A673 (cell line): ENCODE results near the gene LRRC17. TPM values are rescaled to one million over a fixed set of nuclear protein-coding genes. Genes with fewer than 3 reads are reported as not detected.

Experiments used
- Bru-seq: library from RNA; stranded (reverse); fragments of 400-500 nt; gene quantifications from one replicate; lab custom pipeline; 2021; lab: Mats Ljungman, UMichigan
- BruChase-seq, 2 experiments: library from RNA; stranded (reverse); fragments of 400-500 nt; gene quantifications; one replicate each; lab custom pipeline; 2021; lab: Mats Ljungman, UMichigan
- BruUV-seq: library from RNA; stranded (reverse); fragments of 400-500 nt; replicated peaks from 2 replicates; lab custom pipeline; 2021; lab: Mats Ljungman, UMichigan
- CTCF ChIA-PET: fragments of 300-600 bp; sonication (Branson Sonifier 250); formaldehyde crosslinking; loops from one replicate; lab custom pipeline; 2022; ENCODE audit warnings: antibody characterized with exemption; lab: Charles Lee
- POLR2A ChIA-PET: fragments of 300-600 bp; sonication (Branson Sonifier 250); formaldehyde crosslinking; loops from one replicate; lab custom pipeline; 2022; ENCODE audit warnings: antibody characterized with exemption; ENCODE audit not compliant: low non-redundant PET; lab: Charles Lee
- DNase-seq: peaks from one replicate; pipeline ENCODE4 v3.0.0-alpha.2; 2015; ENCODE audit warnings: low spot score
- H3K27ac ChIP-seq: fragments of 200-600 bp; sonication (generic); 2 replicates; pipeline ENCODE4 v1.5.1; 2016; ENCODE audit warnings: mixed run types, low read depth, mild to moderate bottlenecking, mixed read lengths, antibody characterized with exemption, low read length; ENCODE audit not compliant: poor library complexity, severe bottlenecking
- H3K27me3 ChIP-seq: fragments of 200-600 bp; sonication (generic); replicated peaks from 2 replicates; pipeline ENCODE4 v1.6.1; 2017; ENCODE audit warnings: mixed run types, low read depth, mild to moderate bottlenecking, mixed read lengths, antibody characterized with exemption, low read length; ENCODE audit not compliant: insufficient read depth, poor library complexity
- H3K36me3 ChIP-seq: fragments of 200-600 bp; sonication (generic); 2 replicates; pipeline ENCODE4 v1.6.1; 2016; ENCODE audit warnings: mixed run types, mild to moderate bottlenecking, mixed read lengths, antibody characterized with exemption, low read length; ENCODE audit not compliant: insufficient read depth, poor library complexity, severe bottlenecking
- H3K4me1 ChIP-seq: fragments of 200-600 bp; sonication (generic); 2 replicates; pipeline ENCODE4 v1.6.1; 2017; ENCODE audit warnings: mixed run types, mild to moderate bottlenecking, mixed read lengths, antibody characterized with exemption, low read length; ENCODE audit not compliant: insufficient read depth, poor library complexity, severe bottlenecking
- H3K4me3 ChIP-seq: fragments of 200-600 bp; sonication (generic); 2 replicates; pipeline ENCODE4 v1.5.1; 2016; ENCODE audit warnings: low read depth, mixed run types, mild to moderate bottlenecking, mixed read lengths, low read length; ENCODE audit not compliant: poor library complexity, severe bottlenecking
- H3K9me3 ChIP-seq: fragments of 200-600 bp; sonication (generic); 2 replicates; pipeline ENCODE4 v1.6.1; 2016; ENCODE audit warnings: mixed run types, low read depth, mild to moderate bottlenecking, mixed read lengths, antibody characterized with exemption, low read length; ENCODE audit not compliant: poor library complexity, severe bottlenecking
- EZH2 ChIP-seq: fragments of 200-600 bp; sonication (generic); IDR thresholded peaks from 2 replicates; pipeline ENCODE4 v1.6.1; 2017; ENCODE audit warnings: borderline replicate concordance, low read depth, mild to moderate bottlenecking, mixed read lengths, antibody characterized with exemption, low read length; ENCODE audit not compliant: poor library complexity, severe bottlenecking
- intact Hi-C: fragments of 100-400 bp; cut with micrococcal nuclease; formaldehyde crosslinking; loops from one replicate; pipeline ENCODE4 v1.10.0; 2022; ENCODE audit not compliant: unreplicated experiment
- long read RNA-seq: library from polyadenylated mRNA; stranded (forward); transcript quantifications from one replicate; pipeline ENCODE4 v2.0.0, GENCODE V29; 2022
- total RNA-seq: library from RNA; stranded (reverse); gene quantifications from 2 replicates; pipeline ENCODE4 v1.2.3, GENCODE V29; 2021
- TF ChIP-seq, protein P1 (sequence below): fragments of 300-800, 200-600 bp; sonication (generic); conservative IDR thresholded peaks from 2 replicates; pipeline ENCODE4 v1.5.1; 2017; ENCODE audit warnings: low read depth, mild to moderate bottlenecking, antibody characterized with exemption, low read length, moderate library complexity, mixed read lengths

LRRC17 gene, protein sequence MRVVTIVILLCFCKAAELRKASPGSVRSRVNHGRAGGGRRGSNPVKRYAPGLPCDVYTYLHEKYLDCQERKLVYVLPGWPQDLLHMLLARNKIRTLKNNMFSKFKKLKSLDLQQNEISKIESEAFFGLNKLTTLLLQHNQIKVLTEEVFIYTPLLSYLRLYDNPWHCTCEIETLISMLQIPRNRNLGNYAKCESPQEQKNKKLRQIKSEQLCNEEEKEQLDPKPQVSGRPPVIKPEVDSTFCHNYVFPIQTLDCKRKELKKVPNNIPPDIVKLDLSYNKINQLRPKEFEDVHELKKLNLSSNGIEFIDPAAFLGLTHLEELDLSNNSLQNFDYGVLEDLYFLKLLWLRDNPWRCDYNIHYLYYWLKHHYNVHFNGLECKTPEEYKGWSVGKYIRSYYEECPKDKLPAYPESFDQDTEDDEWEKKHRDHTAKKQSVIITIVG
- total RNA-seq (9.2 and 10.0 TPM in 2 replicates), Bru-seq, nascent RNA (percentile 53 among the genes with signal in this experiment), BruChase-seq, experiment 1, labeled RNA remaining after a 2-hour chase (percentile 47 among the genes with signal in this experiment), BruChase-seq, experiment 2, labeled RNA remaining after a 6-hour chase (percentile 55 among the genes with signal in this experiment)
- long read RNA-seq, transcript LRRC17-202 (4 exons, 1,963 nt) = major isoform, 11 of 16 reads
- long read RNA-seq, partial matches to known transcripts = 2 of 16 reads
- long read RNA-seq, other reads (novel, unspliced or antisense) = 1 of 16 reads

DNA sequence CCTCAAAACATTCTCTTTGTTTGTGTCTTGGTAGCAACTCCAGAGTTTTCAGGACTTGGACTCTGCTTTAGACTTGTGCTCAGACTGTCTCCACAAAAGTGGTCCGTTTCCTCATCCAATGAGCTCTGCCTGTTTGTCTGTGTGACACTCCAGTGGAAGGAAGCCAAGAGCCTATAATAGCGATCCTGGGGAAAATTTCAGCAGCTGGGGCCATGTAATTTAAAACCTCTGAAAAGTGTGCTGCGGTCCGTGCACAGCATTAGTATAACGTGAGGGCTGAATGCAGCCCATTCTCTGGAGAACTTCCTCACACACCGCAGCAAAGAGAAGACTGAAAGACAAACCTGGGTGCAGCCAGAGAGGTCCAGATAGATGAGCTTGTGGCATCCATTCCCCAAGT, at the start of gene LRRC17:
TSS of gene LRRC17 (plus strand) at position 259 of the 400 bp plus-strand sequence. CDS start 20,914 bp downstream, outside the sequence.
- H3K4me1 ChIP-seq = peaks cover 32% of the 10 kb centered on the region
- no peaks in the 10 kb centered on the region for H3K9me3 ChIP-seq
- TF ChIP-seq, protein P1, sequence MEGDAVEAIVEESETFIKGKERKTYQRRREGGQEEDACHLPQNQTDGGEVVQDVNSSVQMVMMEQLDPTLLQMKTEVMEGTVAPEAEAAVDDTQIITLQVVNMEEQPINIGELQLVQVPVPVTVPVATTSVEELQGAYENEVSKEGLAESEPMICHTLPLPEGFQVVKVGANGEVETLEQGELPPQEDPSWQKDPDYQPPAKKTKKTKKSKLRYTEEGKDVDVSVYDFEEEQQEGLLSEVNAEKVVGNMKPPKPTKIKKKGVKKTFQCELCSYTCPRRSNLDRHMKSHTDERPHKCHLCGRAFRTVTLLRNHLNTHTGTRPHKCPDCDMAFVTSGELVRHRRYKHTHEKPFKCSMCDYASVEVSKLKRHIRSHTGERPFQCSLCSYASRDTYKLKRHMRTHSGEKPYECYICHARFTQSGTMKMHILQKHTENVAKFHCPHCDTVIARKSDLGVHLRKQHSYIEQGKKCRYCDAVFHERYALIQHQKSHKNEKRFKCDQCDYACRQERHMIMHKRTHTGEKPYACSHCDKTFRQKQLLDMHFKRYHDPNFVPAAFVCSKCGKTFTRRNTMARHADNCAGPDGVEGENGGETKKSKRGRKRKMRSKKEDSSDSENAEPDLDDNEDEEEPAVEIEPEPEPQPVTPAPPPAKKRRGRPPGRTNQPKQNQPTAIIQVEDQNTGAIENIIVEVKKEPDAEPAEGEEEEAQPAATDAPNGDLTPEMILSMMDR = no peak
- TF ChIP-seq EZH2 = no peak
- H3K27ac ChIP-seq = peak within 1 kb of the TSS; percentile 52
- ChIA-PET POLR2A (interaction anchor here (0.6 kb wide), 1 partner anchor 25 kb away, joined by 5 read pairs; no protein-coding TSS in a partner anchor), CTCF (no interaction called here)
- no peaks in the 10 kb centered on the region for H3K27me3 ChIP-seq
- peak within 1 kb of the TSS; percentile 46 for H3K4me3 ChIP-seq
- DNase-seq = peak; percentile 95
- intact Hi-C loops = loop anchor here (5.0 kb wide), 1 partner anchor 40 kb away; no protein-coding TSS in a partner anchor
- no peaks in the 10 kb centered on the region for H3K36me3 ChIP-seq
- no TSS peak for BruUV-seq

DNA sequence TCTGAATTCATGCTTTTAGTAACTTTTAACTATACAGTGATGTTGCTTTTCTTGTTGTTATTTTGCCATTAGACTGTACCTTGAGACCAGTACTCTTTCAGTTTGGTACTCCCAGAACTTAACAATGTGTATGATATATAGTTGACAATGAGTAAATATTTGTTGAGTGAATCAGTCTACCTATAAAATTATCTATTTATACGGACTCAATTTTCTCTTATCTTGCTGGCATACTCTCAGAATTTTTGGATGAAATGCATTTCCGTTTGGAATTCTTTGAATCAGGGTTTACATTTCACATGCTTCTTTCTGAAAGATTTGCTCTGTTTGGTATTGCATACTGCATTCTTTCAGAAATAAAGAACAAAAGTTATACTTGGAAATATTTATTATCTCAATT, 47.8 kb upstream of the LRRC17 start:
- ChIA-PET POLR2A (no interaction called here), CTCF (no interaction called here)
- intact Hi-C loops = no loop called here

DNA sequence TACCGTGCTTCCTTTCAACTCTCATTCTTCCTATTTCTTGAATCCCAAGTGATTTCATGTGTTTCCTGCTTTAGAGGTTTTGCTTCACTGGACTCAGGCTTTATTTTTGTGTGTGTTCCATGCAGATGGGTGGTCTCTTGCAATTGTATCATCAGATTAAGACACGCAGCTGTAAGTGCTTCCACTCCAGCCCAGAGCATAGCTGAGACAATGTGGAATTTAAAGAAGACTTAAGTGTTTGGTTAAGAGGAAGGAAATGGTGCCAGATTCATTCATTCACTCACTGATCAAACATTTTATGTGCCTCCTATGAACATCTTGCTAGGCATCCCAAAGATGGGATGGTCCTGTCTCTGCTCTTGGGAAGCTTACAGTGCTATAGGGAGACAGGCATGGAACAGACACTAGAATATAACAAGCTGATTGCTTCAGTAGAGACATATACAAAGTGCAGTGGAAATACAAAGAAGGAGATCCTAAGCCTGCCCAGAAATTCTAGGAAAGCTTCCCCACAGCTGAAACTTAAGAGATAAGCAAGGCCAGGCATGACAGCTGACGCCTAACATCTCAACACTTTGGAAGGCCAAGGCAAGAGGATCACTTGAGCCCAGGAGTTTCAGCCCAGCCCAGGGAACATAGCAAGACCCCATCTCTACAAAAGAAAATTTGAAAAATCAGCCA, 46.1 kb upstream of the LRRC17 start:
- DNase-seq = peak; percentile 81
- intact Hi-C loops = no loop called here
- Histone ChIP-seq H3K36me3 (no peaks in the 10 kb centered on the region), H3K27ac (no peak overlapping the region), H3K4me1 (peaks cover 13% of the 10 kb centered on the region), H3K9me3 (no peaks in the 10 kb centered on the region), H3K4me3 (no peak overlapping the region), H3K27me3 (peaks cover 31% of the 10 kb centered on the region)
- no peak for TF ChIP-seq EZH2
- TF ChIP-seq, protein P1 = no peak
- POLR2A ChIA-PET = no interaction called here
- CTCF ChIA-PET = no interaction called here
- BruUV-seq = no TSS peak

More for the DNA sequence above, 47.8 kb upstream of the LRRC17 start:
- H3K4me3 ChIP-seq = no peak overlapping the region
- H3K9me3 ChIP-seq = no peaks in the 10 kb centered on the region
- H3K4me1 ChIP-seq = peaks cover 16% of the 10 kb centered on the region
- TF ChIP-seq, protein P1 = no peak
- no peak for TF ChIP-seq EZH2
- no TSS peak for BruUV-seq
- no peak for DNase-seq
- peaks cover 23% of the 10 kb centered on the region for H3K27me3 ChIP-seq
- no peaks in the 10 kb centered on the region for H3K36me3 ChIP-seq
- no peak overlapping the region for H3K27ac ChIP-seq
